GM18511 (cell line): Measurements from ENCODE around the gene ASXL1.
"Not testable (repeated sequence)": the region's sequence is repeated elsewhere in the genome, so short reads cannot be mapped to it uniquely, and the experiment has no call there.

Experiments used
- ATAC-seq: cut with Tn5 transposase; IDR thresholded peaks from one replicate; pipeline ENCODE4 v1.9.1; 2021; ENCODE audit warnings: mild to moderate bottlenecking, moderate library complexity; ENCODE audit not compliant: unreplicated experiment

The ASXL1 gene

DNA sequence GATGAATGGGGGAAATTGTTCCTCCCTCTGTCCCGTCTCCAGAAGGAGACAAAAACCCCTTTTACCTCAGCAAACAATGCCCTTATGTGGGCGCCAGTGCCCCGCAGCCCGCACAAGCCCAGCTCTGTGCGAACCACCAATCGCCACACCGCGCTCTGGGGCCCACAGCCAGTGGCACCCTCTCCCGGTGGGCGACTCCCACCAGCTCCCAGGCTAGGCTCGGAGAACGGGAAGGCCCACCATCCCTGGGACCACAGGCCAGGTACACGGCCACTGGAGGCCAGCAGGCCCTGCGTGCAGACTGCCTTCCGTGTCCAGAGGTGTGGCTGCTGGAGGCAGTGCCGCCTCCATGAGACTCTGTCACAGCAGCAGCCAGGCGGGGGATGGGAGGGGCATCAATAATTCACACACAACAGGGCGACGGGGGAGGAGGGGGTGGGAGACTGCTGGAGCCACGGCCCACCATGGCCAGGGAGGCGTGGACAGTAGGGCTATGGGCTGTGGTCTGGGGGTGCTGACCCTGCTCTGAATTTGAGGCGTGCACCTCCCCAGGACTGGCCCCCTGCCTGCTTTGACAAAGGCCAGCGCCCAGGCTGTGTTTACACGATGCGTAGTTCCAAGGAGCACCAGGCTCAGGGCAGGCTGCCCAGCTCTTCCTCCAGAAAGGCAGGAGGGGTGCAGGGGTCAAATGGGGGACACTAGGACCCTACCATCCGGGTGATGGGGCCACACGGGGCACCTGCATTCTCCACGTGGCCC lies 105.7 kb downstream of the ASXL1 start:
- ATAC-seq = no peak

DNA sequence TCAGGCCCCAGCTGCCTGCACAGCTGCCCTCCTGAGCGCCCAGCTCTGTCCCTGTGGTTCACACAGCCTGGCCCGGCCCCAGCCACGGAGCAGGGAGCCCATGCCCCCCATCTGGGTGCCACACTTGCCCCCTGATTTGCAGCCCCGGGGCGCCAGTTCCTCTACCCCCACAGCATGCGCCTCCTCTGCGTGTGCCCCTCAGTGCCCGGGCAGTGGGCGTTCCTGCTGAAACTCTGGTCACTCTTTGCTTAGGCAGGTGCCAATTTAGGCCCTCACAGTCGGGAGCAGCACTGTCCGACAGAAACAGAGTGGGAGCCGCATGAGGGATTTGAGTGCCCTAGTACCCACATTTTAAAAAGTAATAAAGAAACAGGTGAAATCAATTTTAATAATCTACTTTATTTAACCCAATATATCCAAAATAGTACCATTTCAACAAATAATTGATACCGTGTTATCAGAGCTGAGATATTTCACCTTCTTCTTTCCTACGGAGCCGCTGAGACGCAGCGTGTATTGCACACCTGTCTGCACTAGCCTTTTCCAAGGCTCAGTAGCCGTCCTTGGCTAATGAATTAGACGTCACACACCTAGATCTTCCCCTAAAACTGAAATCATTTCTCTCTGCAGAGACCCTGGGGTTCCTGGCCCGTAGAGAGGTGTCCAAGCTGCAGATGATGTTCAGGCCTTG lies 106.4 kb downstream of the ASXL1 start:
- no peak for ATAC-seq

DNA sequence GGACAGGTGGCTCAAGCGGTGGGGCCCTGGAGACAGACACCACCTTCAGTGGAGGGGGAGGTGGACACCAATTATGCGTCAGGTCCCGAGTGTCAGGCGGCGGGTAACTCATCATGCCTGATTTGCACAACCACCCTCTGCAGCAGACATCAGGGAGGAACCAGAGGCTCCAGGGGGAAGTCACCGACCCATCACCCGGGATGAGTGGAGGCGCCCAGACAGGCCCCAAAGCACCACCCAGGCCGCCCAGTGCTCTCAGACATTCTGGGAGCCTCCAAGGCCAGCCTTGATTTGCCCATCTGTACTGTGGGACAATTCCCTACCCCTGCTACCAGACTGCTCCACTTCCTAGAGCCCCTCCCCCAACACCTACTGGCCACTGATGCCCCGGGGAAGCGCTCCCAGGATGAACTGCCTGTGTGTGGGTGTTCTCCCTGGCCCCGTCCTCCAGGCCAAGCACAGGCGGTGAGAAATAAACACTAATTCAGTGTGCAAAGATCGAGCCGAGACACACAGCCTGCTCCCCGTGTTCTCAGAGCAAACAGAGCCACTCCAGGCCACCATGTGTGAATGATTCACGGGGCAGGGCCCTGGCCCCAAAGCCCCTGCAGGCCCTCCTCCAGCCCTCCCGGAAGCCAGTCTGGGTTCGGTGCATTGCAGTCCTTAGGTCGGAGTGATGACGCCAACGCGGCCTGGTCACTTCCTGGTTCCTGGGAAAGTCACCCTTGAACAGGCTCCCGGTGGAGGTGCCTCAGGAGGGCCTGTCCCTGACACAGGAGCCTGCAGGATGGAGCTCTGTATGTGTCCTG lies 107.2 kb downstream of the ASXL1 start:
- ATAC-seq = no peak

DNA sequence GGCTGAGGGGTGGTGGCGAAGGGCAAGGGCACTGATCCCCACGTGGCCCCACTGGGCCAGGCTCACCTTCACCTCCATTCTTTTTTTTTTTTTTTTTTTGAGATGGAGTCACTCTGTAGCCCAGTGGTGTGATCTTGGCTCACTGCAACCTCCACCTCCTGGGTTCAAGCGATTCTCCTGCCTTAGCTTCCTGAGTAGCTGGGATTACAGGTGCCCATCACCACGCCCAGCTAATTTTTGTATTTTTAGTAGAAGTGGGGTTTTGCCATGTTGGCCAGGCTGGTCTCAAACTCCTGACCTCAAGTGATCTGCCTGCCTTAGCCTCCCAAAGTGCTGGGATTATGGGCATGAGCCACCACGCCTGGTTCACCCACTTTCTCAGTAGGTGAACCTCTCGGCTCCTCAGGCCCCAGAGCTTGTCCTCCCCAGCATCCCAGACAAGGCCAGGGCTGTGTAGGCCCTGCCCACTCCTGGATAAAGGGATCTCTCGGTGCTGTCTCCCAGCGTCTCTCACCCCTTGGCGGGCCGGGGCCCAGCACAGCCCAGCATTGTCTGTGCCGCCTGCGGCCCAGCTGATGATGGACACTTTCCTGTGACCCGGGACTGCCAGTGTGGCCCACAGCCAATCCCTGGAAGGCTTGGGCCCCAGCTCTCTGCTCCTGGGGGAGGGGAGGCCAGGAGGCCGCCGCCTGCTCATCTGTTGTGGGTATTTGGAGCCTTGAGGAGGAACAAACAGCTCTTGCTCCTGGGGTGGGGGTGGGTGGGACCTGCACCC lies 108.0 kb downstream of the ASXL1 start:
- not testable (repeated sequence) for ATAC-seq

DNA sequence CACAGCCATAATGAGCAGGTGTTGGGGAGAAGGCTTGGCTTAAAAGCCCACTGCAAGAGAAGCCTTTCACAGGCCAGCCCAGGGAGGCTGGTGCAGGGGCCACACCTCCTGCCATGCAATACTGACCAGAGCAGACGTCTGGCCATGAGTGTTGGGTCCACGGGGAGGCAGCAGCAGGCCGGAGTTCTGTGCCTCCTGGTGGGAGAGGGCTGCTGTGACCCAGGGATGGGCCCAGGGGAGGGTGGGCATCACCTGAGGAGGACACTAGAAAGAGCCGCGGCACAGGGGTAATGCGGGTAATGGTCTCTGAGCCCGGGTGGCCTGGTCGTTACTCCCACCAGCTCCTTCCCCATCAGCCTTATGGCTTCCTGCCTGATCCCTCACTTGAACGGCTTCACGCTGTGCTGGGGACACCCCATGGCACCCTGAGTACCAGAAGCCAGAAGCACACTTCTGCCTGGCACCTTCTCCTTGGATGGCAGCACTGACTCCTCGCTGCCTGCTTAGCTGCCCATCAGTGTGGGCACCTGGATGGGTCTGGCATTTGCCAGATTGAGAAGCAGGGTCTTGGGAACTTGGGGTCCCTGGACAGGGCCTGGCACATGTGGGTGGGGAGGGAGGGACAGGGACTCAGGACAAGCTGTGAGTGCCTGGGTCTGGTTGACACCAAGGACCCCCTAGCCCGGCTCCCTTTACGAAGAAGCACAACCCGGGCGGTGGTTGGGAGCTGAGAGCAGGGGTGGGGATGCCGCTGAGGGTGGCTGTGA lies 108.8 kb downstream of the ASXL1 start:
- no peak for ATAC-seq

DNA sequence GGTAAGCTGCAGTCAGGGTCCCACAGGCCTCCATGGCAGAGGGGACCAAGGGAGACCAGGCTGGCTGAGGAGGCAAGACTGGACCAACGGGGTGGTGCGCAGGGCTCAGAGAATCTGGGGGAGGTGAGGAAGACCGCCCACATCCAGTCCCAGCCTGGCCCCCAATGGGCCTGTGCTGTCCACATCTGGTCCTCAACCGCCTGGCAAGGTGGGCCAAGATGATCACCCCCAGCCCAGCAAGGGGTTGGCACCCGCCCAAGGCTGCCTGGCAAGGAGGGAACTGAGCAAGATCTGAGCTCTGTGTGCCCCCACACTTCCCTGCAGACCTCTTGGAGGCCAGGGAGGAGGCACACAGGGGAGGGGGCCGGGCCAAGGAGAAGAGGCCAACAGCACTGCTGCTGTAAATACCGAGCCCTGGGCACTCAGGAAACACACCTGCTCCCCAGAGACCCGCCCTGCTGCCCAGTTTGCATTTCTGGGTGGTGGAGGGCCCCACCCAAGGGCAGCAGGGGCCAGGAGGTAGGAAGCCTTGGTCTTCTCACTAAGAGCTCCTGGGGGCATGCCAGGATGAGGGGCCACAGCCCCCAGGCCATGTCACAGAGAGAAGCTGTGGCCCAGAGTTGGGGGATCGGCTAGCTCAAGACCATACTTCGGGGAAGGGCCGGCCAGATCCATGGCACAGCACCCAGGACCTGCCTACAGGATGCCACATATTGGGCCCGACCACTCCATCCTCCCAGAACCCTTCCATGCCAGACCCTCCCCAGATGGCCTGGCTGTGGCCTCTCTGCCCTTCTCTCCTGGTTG lies 109.6 kb downstream of the ASXL1 start:
- no peak for ATAC-seq

DNA sequence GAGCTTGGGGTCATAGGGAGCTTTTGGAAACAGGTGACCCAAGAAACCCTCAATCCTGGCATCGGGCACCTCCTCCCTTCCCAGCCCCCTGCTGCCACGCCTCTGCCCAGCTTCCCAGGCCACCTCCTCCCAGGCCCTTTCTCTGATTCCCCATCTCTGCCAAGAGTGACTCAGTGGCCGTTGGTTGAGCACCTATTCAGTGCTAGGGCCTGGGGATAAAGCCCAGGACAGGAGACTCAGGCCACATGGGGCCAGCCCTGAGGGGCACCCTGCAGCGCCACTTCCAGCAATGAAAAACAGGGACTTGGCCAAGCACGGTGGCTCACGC lies 110.1 kb downstream of the ASXL1 start:
- ATAC-seq = no peak

DNA sequence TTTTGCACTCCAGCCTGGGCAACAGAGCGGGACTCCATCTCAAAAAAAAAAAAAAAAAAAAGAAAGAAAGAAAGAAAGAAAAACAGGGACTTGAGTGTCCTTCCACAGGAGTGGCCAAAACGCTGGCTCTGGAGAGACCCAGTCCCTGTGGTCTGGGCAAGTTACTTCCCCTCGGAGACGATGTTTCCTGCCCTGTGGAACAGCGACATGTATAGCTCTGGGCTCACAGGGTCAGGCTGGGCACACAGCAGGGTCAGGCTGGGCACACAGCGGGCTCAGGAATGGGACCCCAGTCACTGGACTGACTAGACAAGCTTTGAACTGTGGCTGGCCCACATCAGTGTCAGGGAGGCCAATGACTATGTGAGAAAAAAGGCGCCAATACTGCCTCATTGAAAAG lies 110.7 kb downstream of the ASXL1 start:
- ATAC-seq = no peak

DNA sequence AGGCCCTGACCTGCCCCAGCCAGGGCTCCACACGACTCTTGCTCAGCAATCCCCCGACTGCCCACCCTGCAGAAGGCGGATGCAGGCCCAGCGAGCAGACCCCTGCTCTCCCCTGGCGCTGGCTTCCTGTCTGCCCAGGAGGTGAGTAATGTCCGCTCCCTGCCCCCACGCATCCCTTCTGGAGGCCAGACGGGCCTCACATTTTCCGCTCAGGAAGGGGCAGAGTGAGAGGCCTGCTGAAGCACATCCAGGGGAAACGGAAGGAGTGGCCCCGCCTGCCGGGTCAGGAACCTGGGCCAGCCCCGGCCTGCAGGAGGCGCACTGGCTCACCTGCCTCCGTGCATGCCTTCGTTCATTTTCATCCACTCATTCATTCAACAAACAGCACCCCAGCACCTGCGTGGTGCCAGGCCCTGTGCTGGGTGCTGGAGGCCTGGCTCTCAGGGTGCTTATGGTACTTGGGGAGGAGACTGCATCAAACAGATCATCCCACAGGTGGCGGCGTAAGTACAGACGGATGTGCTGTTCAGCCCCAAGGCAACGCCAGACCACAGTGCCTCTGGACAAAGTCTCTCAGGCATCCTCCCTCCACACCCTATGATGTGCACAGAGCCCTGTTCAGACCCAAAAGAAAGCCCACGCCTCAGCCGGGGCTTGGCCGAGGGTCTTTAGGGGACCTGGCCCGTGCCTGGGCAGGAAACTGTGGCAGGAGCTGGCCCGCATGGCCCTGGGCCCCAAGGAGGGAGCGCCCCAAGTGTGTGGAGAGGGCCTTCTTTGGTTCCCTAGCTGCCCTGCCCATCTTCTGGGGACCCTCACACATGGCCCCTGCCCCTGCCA lies 112.1 kb downstream of the ASXL1 start:
- ATAC-seq = no peak

DNA sequence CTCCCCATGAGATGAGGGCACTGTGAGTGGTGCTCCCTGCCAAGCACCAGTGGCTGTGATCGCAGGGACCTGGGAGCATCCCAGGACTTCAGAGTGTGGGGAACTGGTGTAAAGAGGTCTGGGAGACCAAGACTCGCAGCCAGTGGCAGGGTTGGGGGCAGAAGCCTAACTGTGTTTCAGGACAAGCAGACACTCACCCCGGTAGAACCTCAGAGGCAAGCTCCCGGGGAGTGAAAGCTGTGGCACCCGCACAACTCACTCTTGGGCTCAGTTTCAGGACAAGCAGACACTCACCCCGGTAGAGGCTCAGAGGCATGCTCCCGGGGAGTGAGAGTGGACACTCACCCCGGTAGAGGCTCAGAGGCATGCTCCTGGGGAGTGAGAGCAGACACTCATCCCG lies 112.8 kb downstream of the ASXL1 start:
- no peak for ATAC-seq

DNA sequence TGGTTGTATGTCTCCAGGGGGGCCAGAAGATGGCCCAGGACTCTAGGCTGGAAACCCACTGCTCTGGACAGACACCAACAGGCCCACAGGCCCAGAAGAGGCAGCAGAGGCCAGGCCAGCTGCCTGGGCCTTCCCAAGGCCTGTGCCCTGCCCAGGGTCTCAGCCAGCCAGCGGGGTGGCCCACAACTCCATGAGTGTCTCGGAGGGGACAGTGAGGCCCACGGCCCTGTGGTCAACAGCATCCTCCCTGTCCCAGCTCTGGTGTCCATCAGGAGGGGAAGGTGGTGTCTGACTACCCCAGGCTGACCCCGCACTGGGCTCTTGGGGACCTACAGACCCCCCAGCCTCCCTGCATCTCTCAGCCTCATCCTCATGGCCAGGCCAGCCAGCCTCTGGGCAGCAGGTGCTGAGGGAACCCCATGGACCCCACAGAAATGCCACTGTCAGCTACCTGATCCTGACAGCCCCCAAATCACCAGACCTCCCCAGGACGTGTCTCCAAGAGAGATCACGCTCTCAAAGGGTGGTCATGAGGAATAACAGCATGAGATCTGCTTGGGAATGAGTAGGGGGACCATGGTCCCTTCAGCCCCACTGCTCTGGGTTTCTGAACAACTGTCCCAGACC lies 114.6 kb downstream of the ASXL1 start:
- no peak for ATAC-seq

DNA sequence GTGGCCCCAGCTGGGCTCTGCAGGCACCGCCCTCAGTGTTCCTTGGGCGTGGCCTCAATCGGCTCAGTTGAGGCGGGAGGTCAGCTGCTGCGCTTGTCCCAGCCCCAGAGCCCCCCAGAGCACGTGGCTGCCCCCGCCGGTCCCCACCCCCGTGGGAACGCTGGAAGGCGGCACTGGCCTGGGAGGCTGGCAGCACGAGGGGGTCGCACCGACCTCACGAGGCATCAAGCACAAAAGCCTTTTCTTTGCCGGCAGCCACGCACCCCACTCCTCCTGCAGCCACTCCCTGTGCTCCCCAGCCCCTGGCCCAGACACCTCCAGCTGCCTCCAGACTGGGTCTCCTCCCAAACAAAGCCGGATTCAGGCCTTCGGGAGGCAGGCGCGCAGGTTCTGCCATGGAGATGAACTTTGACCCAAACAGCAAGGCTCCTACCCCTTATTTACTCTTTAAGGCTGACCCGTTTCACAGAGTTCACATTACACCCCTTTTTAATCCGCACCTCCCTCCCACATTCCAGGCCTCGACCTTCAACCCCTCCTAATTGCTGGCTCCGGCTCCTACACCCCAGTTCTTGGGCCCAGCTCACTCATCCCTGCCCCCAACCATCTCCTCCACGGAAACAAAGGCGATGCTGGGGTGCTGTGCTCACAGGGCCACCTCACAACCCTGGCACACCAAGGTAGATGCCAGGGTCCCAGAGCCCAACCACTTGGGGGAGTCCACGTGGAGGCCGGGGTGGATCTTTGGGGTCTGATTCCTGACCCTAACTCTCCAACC lies 115.3 kb downstream of the ASXL1 start:
- no peak for ATAC-seq

DNA sequence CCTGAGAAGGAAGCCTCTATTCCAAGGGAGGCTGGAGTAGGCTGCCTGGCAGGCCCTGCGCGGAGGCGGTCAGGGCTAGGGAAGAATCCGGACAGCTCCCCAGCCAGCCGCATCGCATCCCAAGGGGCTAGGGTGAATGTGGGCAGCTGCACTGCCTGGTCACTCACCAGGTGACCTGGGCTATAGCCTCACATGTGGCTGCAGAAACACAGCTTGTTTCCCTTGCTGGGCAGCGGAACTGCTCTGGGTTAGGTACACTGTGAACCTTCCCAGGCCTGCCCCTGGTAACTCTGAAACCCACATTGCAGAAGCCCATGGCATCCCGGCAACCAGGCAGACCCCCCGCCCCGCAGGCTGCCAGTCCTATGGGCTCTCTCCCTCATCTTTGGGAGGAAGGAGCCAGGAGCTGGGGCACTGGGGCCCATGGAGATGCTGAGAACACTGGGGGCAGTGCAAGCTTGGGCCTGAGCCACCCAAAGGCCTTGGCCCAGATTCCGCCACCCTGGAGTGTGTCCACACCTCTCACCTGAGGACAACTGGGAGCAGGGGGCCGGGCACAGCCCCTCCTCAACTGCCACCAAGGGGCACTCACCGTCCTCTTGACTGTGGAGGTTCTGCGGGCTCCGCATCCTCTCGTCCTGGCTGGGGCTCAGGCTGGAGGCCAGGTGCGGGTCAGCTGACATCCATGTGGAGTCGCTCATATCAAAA lies 116.0 kb downstream of the ASXL1 start:
- ATAC-seq = no peak

DNA sequence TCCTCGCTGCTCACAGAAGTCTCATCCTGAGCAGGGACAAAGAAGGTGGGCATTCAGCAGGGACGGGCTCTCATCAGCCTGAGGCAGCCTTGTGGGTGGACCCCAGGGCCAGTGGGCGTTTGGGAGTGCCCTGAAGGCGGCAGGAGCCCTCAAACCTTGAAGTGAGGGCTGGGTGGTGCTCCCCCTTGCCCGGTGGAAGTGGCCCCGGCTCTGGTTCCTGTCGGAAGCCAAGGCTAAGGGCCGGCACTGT lies 116.5 kb downstream of the ASXL1 start:
- ATAC-seq = no peak

DNA sequence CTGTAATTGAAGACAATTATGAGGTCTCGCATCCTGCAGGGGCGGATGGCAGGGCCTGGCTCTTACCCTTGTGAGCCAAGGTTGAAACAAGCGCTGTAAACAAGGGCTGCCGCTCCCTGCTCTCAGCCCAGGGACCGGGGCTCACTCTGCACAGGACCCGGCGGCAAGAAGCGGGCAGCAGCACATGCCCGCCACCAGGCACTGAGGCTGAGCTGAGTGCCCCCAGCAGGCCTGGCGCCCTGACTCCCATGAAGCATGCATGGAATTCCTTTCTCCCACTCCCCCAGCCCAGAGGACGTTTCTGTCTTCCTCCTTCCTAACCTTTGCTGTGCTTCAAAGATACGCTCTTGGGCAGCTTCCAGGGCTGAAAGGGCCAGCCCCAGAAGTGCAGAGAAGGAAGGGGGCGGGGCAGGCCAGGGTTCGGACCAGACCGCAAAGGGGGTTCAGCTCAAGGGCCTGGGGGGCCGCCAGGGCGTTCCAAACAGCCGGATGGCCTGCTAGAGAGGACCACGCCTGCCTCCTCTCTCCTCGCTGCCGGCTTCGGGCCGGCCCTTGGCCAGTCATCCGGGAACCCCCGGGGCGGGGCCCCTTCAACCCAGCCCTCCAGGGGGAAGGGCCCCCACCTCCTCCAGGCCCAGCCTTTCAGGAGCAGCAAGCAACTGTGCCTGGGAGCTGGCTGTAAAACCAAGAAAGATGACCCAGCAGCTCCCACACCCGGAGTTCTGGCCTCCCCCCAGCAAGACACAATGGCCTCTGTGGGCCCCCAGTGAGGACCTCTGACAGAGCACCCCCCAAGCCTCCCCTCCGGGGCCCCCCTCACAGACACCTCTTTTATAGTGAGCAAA lies 117.1 kb downstream of the ASXL1 start:
- peak; percentile 77 for ATAC-seq
